GM10266 (cell line): Measurements from ENCODE around the gene SPPL3.

Source experiments
- DNase-seq: peaks from one replicate; pipeline ENCODE4 v3.0.0; 2012; ENCODE audit errors: extremely low spot score
- CTCF ChIP-seq: IDR thresholded peaks from 2 replicates; pipeline ENCODE4 v1.5.1; 2012; ENCODE audit warnings: mild to moderate bottlenecking, low read depth; ENCODE audit not compliant: control insufficient read depth, insufficient read depth; ENCODE audit errors: missing control alignments

The SPPL3 gene

GRCh38 chr12:120861074-120861795, 42.9 kb downstream of the SPPL3 start:
- TF ChIP-seq CTCF: no peak

GRCh38 chr12:120858306-120859088, 45.7 kb downstream of the SPPL3 start:
- TF ChIP-seq CTCF: no peak
- DNase-seq: no peak

More at GRCh38 chr12:120861074-120861795, 42.9 kb downstream of the SPPL3 start:
- no peak for DNase-seq

GRCh38 chr12:120856980-120857379, 47.2 kb downstream of the SPPL3 start:
- TF ChIP-seq CTCF: peak; percentile 56

GRCh38 chr12:120855823-120856588, 48.2 kb downstream of the SPPL3 start:
- no peak for DNase-seq
- no peak for TF ChIP-seq CTCF

More at GRCh38 chr12:120856980-120857379, 47.2 kb downstream of the SPPL3 start:
- DNase-seq: no peak

- no peak for TF ChIP-seq CTCF
These were observed 49.4 kb downstream of the SPPL3 start for GRCh38 chr12:120854804-120855203.

GRCh38 chr12:120853188-120853587, 51.0 kb downstream of the SPPL3 start:
- TF ChIP-seq CTCF: no peak
- DNase-seq: no peak

More at GRCh38 chr12:120854804-120855203, 49.4 kb downstream of the SPPL3 start:
- DNase-seq: no peak
